Measurements from ENCODE around the gene SPAG9.
A peak's percentile ranks its signal among the peaks of the same experiment; 100 is the strongest.

SPAG9 gene

GRCh38 chr17:50938821-50939541 is 181.7 kb downstream of the SPAG9 start:
- no peak for DNase-seq (ENCODE audit: low read depth in 2 of 2)

DNA sequence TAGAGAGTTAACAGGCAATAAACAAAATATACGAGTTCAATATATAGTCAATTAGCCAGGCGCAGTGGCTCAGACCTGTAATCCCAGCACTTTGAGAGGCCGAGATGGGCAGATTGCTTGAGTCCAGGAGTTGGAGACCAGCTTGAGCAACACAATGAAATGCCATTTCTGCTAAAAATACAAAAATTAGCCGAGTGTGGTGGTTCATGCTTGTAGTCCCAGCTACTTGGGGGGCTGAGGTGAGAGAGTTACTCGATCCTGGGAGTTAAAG is 184.7 kb downstream of the SPAG9 start:
- DNase-seq (ENCODE audit: low read depth in 2 of 2), result no peak

DNA sequence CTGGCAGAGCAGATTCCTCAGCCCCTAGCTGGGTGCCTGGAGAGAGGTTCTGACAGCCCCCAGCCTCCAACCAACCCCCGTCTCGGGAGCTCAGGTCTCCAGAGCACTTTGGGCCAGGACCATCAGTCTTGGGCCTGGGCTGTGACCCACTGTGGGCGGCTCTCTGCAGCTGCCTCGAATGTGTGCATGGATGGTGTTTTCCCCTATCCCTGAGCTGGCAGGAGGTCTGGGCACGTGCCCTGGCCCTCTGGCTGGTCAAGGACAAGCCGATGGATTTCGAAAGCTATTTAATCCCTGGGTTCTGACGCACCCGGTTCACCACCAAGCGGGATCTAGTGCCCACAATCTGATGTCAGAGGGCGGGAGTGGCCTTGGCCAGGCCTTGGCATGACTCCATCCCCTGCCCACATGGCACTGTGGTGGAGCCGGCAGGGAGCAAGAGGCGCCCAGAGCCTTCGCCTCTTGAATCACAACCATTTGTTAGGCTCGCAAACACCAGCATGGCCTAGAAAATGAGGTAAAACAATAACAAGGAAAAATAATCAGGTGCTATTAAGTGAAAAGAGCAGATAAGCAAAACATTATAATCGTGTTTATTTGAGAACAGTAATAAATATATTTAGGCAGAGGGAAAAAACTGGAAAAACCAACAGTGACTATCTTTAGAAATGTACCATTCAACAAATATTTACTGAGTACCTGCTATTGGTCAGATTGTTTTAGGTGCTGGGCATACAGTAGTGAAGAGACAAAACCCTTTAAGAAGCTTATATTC is 185.3 kb downstream of the SPAG9 start:
- no peak for DNase-seq (ENCODE audit: low read depth in 2 of 2)

DNA sequence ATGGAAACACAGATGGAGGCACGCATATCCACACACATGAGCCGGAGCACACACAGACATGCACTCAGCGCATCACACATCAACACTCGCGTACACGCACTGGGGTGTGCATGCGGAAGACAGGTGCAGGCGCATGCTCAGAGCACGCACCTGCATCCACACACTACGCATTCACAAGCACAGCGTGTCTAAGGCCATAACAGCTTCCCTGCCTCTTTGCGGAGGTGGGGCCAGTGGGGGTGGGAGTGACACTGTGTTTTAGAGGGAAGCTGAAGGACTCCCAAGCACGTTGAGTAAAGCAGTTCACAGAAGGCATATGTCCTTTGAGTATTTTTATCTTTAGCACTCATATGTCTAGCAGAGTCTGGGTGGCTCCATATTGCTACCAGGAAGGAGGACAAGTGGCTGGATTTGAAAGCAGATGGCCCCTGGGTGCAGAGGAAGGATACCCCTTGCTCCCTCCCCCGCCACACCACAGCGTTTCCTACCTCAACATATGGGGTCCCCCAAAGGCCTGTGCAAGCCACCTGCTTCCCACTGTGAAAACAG is 185.9 kb downstream of the SPAG9 start:
- no peak for DNase-seq (ENCODE audit: low read depth in 2 of 2)

DNA sequence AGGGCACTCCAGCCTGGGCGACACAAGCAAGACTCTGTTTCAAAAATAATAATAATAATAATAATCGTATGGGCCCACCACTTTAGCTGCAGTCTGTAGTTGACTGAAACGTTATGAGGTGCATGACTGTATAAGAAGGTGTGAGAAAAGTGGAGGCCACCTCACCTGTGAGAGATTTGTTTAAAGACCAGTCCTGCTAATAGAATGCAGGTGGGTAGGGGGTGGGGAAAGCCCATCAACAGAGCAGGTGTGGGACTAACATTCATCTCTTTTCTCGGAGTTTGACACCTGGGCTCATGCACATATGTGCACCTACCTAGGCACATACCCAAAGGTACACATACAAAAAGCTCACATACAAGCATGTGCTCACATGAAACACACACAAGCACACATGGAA is 186.5 kb downstream of the SPAG9 start:
- DNase-seq (ENCODE audit: low read depth in 2 of 2), result no peak

- no peak for DNase-seq (ENCODE audit: low read depth in 2 of 2)
Observed at GRCh38 chr17:50931144-50931908, 189.3 kb downstream of the SPAG9 start.

- no peak for DNase-seq (ENCODE audit: low read depth in 2 of 2)
Observed at GRCh38 chr17:50928646-50929045, 192.0 kb downstream of the SPAG9 start.

DNA sequence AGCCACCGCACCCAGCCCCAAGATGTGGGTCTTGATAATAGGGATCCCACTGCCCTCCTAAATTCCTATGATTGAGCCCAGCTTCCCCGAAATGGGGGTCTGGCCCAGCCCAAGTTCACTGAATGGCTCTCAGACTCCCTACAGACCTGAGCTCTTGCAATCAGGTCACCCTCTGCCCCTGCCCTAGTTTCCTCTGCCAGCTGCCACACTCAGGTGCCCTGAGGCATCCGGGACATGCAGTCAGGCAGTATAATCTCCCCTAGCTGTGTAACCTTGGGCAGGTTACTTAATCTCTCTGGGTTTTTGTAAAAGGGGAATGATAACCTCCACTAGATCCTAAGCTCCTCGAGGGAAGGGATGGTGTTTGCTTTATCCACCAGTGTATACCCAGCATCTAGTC is 193.4 kb downstream of the SPAG9 start:
- DNase-seq (ENCODE audit: low read depth in 2 of 2), result no peak

DNA sequence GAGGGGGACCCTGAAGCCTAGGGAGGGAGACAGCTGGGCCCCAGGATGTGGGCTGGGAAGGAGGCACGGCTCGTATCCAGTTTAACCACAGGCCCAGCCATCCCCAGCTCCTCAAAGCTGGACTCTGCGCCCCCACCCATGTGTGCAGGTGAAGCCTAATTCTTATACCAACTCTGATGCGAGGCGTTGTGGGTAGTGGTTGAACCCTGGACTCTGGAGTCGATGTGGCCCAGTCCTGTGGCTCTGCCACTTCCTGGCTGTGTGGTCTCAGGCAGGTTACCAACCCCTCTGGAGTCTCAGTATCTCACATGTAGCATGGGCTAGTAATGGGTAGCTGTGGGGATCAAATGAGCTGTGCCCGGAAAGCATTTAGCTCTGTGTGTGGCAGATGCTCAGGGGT is 194.1 kb downstream of the SPAG9 start:
- DNase-seq (ENCODE audit: low read depth in 2 of 2), result no peak

DNA sequence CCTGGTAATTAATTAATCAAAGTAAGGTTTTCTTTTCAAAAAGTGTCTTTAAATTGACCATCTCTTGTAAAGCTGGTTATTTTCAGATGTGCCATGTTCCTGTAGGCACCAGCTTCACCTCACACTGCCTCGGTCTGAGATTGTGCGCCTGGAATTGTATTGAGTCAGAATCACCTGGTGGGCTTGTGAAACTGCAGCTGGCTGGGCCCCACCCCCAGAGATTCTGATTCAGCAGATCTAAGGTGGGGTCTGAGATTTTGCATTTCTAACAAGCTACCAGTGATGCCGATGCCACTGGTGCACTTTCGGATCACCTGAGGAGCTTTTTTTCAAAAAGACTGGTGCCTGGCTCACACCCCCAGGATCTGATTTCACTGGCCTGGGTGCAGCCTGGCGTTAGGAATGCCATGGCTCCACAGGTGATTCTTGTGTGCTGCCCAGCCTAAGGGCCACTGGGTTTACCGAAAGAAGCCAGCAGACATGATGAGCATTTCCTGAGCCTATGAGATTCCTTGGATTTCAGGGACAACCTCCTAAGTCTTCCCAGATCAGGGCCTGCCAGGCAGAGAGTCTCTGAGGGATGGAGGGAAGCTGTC is 195.3 kb downstream of the SPAG9 start:
- DNase-seq (ENCODE audit: low read depth in 2 of 2), result no peak

- no peak for DNase-seq (ENCODE audit: low read depth in 2 of 2)
Observed at GRCh38 chr17:50924800-50925199, 195.9 kb downstream of the SPAG9 start.

DNA sequence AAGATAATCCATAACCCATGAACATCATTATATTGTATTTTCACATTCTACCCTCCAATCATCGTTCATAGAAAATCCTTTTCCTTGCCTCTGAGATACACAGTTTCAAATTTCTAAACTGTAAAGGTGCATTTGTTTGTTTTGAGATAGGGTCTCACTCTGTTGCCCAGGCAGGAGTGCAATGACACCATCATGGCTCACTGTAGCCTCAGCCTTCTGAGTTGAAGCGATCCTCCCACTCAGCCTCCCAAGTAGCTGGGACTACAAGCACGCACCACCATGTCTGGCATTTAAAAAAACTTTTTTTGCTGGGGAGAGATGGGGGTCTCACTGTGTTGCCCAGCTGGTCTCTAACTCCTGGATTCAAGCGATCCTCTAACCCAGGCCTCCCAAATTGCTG is 196.4 kb downstream of the SPAG9 start:
- DNase-seq (ENCODE audit: low read depth in 2 of 2), result no peak

GRCh38 chr17:50923611-50924010 is 197.1 kb downstream of the SPAG9 start:
- DNase-seq (ENCODE audit: low read depth in 2 of 2), result no peak

GRCh38 chr17:50922721-50923405 is 197.8 kb downstream of the SPAG9 start:
- DNase-seq (ENCODE audit: low read depth in 2 of 2), result no peak

GRCh38 chr17:50922107-50922506 is 198.6 kb downstream of the SPAG9 start:
- no peak for DNase-seq (ENCODE audit: low read depth in 2 of 2)

DNA sequence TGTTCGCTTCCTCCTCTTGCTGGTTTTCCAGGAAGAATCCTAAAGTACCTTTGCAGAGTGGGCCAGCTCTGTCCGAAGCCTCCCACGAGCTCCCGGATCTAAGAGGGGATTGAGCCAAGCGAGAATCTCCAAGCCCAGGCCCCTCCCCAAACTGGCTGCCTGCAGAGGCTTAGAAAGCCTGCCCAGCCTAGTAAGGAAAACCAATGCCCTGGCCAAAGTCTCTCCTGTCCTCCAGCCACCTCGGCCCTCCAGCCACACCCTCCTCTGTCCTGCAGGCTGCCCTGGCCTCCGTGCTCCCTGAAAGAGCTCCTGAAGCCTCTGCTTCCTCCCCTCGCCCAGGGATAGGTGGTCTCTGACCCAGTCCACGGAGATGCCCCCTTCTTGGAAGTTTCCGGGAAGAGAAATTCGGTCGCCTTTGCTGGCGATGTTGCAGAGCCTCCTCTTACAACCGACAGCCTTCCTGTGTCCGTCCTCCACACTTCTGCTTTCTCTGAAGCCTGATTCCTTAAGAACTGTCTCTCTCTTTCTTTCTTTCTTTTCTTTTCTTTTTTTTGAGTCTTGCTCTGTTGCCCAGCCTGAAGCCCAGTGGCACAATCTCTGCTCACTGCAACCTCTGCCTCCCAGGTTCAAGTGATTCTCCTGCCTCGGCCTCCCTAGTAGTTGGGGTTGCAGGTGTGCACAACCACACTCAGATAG is 199.6 kb downstream of the SPAG9 start:
- DNase-seq (ENCODE audit: low read depth in 2 of 2), result no peak

- DNase-seq (ENCODE audit: low read depth in 2 of 2), result no peak
Observed at GRCh38 chr17:50920041-50920410, 200.6 kb downstream of the SPAG9 start.

DNA sequence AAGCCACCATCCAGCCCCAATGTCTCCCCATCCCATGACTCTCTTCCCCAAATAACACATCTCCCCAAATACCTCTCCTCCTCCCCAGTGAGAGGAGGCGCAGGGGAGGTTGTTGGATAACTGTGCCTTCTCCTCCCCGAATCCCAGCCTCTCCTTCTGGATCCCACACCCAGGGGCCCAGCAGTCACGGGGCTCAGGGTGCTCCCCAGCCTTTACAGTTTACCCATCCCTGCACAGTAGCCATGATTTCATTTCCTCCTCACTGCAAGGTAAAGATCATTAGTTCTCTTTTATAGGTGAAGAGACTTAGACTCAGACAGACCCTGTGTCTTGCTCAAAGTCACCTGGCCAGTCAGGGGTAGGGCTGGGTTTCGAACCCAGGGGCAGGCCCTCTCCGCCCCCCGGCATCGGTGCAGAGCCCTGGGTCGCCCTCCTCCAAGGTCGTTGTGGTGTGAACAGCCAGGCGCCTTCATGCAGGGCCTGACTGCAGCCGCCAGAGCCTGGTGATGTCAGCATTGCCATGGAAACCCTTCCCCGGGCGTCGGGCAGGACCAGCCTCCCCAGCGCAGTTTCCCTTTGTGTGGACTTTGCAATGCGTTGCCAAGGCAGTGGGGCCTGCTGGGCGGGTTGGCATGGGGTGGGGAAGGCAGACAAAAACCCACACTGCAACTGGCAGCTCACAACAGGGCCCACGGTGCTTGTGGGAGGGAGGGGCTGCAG is 201.2 kb downstream of the SPAG9 start:
- peak; percentile 45 to 58 for DNase-seq (ENCODE audit: low read depth in 2 of 2)

- DNase-seq (ENCODE audit: low read depth in 2 of 2), result peak in 1 of 2 donors; percentile 37
Observed at GRCh38 chr17:50918933-50919296, 201.8 kb downstream of the SPAG9 start.
